ENCODE results near the gene SETD3. TPM values are rescaled to one million over a fixed set of nuclear protein-coding genes. Genes with fewer than 3 reads are reported as not detected.

The SETD3 gene
- polyA plus RNA-seq (2012; ENCODE audit: insufficient read length, low read depth): 24.4 TPM

GRCh38 chr14:99479906-99480869 is at the start of gene SETD3:
Gene SETD3 (minus strand): TSS chr14:99480859. CDS start chr14:99465805, 15,054 bp downstream.
- TF ChIP-seq SIN3A (IDR thresholded peaks at IDR 0.05; ENCODE audit: borderline replicate concordance, insufficient read depth, low read length): no peak
- TF ChIP-seq FOXP2 (optimal IDR thresholded peaks at IDR 0.05; ENCODE audit: borderline replicate concordance, extremely low read depth, extremely low read length, insufficient read depth): no peak
- TF ChIP-seq POLR2AphosphoS5 (IDR thresholded peaks at IDR 0.05; ENCODE audit: low read depth, low read length): no peak
- no peak for TF ChIP-seq TAF1 (IDR thresholded peaks at IDR 0.05; ENCODE audit: borderline replicate concordance, insufficient read depth, low read length)
- no peak for TF ChIP-seq REST (IDR thresholded peaks at IDR 0.05; ENCODE audit: insufficient read depth in 1 of 2, low read depth in 2 of 2, low read length in 2 of 2)

GRCh38 chr14:99529899-99530298 is 49.2 kb upstream of the SETD3 start:
- TF ChIP-seq REST (IDR thresholded peaks at IDR 0.05; ENCODE audit: insufficient read depth in 1 of 2, low read depth in 2 of 2, low read length in 2 of 2) (no peak), SIN3A (IDR thresholded peaks at IDR 0.05; ENCODE audit: borderline replicate concordance, insufficient read depth, low read length) (no peak), POLR2AphosphoS5 (IDR thresholded peaks at IDR 0.05; ENCODE audit: low read depth, low read length) (no peak), FOXP2 (optimal IDR thresholded peaks at IDR 0.05; ENCODE audit: borderline replicate concordance, extremely low read depth, extremely low read length, insufficient read depth) (no peak), TAF1 (IDR thresholded peaks at IDR 0.05; ENCODE audit: borderline replicate concordance, insufficient read depth, low read length) (no peak)

- TF ChIP-seq POLR2AphosphoS5 (IDR thresholded peaks at IDR 0.05; ENCODE audit: low read depth, low read length): no peak
- no peak for TF ChIP-seq SIN3A (IDR thresholded peaks at IDR 0.05; ENCODE audit: borderline replicate concordance, insufficient read depth, low read length)
- TF ChIP-seq FOXP2 (optimal IDR thresholded peaks at IDR 0.05; ENCODE audit: borderline replicate concordance, extremely low read depth, extremely low read length, insufficient read depth): no peak
- TF ChIP-seq REST (IDR thresholded peaks at IDR 0.05; ENCODE audit: insufficient read depth in 1 of 2, low read depth in 2 of 2, low read length in 2 of 2): no peak
- no peak for TF ChIP-seq TAF1 (IDR thresholded peaks at IDR 0.05; ENCODE audit: borderline replicate concordance, insufficient read depth, low read length)
Observed at GRCh38 chr14:99527427-99528076, 46.9 kb upstream of the SETD3 start.

GRCh38 chr14:99527026-99527425 is 46.4 kb upstream of the SETD3 start:
- TF ChIP-seq TAF1 (IDR thresholded peaks at IDR 0.05; ENCODE audit: borderline replicate concordance, insufficient read depth, low read length) (no peak), POLR2AphosphoS5 (IDR thresholded peaks at IDR 0.05; ENCODE audit: low read depth, low read length) (no peak), REST (IDR thresholded peaks at IDR 0.05; ENCODE audit: insufficient read depth in 1 of 2, low read depth in 2 of 2, low read length in 2 of 2) (no peak), FOXP2 (optimal IDR thresholded peaks at IDR 0.05; ENCODE audit: borderline replicate concordance, extremely low read depth, extremely low read length, insufficient read depth) (no peak), SIN3A (IDR thresholded peaks at IDR 0.05; ENCODE audit: borderline replicate concordance, insufficient read depth, low read length) (no peak)

Measured in PFSK-1 (cell line).